GM12865 (cell line): ENCODE data around the gene NHS.

Experiments
- DNase-seq: peaks from one replicate; pipeline ENCODE4 v3.0.0; 2010; ENCODE audit warnings: low read depth
- H3K4me3 ChIP-seq: 2 replicates; pipeline ENCODE4 v1.5.1; 2011; ENCODE audit warnings: mild to moderate bottlenecking, low read depth, low read length, control low read depth
- CTCF ChIP-seq: IDR thresholded peaks from 2 replicates; pipeline ENCODE4 v1.5.1; 2011; ENCODE audit warnings: low read length, control low read depth, low read depth, inconsistent platforms; ENCODE audit not compliant: insufficient read depth; ENCODE audit errors: missing control alignments

The NHS gene

DNA sequence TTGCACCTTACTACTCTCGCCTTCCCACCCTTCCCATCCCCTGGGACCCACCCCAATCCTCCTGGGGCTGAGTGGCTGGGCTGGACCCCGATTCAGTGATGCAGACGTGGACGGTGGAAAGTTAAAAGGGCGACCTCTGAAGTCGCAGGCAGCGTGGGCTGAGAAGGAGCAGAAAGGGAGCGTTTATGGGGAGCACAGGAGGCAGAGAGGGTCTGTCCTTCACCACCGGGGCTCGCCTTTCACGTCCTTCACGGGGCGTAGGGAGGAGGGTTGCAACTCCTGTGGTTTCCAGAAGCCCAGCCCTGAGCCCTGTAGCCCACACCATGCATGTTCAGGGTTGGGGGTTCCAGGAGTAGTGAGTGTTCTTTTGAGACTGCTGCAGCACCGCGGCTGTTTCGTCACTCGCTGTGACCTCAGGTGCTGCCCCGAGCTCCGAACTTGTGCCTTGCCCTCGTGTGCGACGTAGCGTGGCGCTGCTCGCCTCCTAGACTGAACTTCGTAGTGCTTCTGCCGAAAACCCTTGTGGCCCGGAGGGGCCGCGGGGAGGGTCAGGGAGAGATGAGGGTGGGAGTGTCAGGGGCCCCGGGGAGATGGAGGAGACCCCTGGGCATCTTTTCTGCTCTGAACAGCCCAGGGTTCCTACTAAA lies 1.6 kb downstream of the NHS start:
- DNase-seq, result no peak
- no peak overlapping the region for H3K4me3 ChIP-seq

GRCh38 chrX:17377091-17377717 lies 2.2 kb downstream of the NHS start:
- TF ChIP-seq CTCF, result no peak
- DNase-seq, result no peak
- H3K4me3 ChIP-seq, result no peak overlapping the region

More for the DNA sequence above, 1.6 kb downstream of the NHS start:
- no peak for TF ChIP-seq CTCF

DNA sequence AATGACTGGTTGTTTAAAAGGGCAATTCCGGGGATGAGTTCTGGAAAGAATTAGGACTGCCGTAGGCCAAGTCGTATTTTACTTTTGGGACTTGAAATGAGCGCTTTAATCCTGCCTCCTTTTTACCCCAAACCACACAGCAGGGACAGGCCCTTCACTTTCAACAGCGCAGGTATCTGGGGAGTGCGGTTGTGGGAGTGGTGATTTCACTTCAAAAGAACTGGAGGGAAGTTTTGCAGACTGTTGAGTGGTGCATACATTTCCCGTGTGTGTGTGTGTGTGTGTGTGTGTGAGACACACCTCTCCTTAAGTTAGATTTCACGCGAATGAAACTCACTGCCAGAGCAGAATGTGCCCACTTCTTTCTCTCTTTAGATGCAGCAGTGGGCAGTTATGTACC lies 2.8 kb downstream of the NHS start:
- TF ChIP-seq CTCF, result no peak
- no peak for DNase-seq
- no peak overlapping the region for H3K4me3 ChIP-seq

GRCh38 chrX:17380221-17380620 lies 5.2 kb downstream of the NHS start:
- no peak overlapping the region for H3K4me3 ChIP-seq
- no peak for TF ChIP-seq CTCF
- DNase-seq, result no peak

DNA sequence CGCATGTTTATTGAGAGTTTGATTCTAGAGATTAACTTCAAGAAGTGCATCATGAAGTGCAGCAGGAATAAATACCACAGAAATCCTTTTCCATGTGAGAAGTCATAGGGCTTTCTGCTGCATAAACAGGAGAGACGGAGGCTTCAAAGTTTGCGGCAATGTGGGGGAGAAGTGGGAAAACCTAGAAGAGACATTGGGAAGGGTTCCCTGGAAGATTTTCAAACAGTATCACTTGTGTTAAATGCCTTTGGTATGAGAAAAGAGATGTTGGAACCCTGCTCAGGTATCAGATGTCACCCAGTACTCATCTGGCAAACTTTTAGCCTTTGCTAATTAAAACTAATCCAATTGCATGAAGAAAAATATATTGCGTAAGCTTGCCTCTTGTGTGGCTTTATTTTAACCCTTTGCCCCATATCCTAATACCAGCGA lies 15.4 kb downstream of the NHS start:
- no peak for DNase-seq
- no peak for TF ChIP-seq CTCF

DNA sequence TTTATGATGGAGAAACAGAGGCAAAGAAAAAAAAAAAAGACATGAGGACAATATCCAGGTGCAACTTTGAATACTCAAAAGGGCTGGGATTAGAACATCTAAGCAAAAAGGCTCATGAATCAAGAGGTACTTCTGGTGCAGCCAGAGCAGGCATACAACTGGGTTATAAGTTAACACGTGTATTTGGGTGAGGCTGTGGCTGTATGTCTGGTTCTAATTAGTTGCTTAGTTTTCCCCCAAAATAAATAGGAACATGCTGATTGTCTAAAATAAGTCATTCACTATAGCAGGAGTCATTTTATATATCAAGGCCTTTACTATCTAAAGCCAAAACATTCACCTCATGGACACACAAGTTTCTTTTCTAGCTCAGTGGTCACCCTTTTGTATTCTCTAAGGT lies 20.2 kb downstream of the NHS start:
- TF ChIP-seq CTCF, result no peak
- H3K4me3 ChIP-seq, result no peak overlapping the region
- no peak for DNase-seq

More for the DNA sequence above, 15.4 kb downstream of the NHS start:
- no peak overlapping the region for H3K4me3 ChIP-seq

DNA sequence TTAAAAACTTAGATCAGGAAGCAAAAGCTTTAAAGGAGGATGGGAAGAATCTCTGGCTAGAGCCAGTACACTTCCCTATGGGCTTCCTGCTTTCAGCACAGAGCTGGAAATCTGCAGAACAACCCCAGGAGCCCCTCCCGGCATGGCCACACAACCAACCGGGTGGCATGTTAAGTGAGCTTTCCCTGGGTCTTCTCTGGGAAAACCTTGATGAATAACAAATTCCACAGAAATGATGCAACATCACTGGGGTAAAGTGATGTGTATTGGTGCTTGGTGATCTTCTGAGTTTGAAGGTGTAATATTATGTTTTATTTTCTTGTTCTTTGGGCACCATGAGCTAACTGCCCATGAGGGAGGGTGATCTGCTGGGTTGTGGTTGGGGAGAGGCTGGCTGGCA lies 22.1 kb downstream of the NHS start:
- DNase-seq, result no peak
- no peak overlapping the region for H3K4me3 ChIP-seq
- no peak for TF ChIP-seq CTCF
